T1000 (cell line): ENCODE results near the gene LRRC56.

Experiments
- DNase-seq: peaks from one replicate; lab custom pipeline; 2025; ENCODE audit warnings: mixed read lengths; lab: John Stamatoyannopoulos, UW

The LRRC56 gene, protein sequence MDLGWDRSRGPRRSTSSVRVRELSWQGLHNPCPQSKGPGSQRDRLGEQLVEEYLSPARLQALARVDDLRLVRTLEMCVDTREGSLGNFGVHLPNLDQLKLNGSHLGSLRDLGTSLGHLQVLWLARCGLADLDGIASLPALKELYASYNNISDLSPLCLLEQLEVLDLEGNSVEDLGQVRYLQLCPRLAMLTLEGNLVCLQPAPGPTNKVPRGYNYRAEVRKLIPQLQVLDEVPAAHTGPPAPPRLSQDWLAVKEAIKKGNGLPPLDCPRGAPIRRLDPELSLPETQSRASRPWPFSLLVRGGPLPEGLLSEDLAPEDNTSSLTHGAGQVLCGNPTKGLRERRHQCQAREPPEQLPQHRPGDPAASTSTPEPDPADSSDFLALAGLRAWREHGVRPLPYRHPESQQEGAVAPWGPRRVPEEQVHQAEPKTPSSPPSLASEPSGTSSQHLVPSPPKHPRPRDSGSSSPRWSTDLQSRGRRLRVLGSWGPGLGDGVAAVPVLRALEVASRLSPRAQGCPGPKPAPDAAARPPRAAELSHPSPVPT

GRCh38 chr11:536841-537621 is at the start of gene LRRC56:
Gene LRRC56, plus strand, starts transcription at chr11:537527. Its CDS starts 3,158 bp downstream, at chr11:540685.
- DNase-seq = peak; percentile 83

DNA sequence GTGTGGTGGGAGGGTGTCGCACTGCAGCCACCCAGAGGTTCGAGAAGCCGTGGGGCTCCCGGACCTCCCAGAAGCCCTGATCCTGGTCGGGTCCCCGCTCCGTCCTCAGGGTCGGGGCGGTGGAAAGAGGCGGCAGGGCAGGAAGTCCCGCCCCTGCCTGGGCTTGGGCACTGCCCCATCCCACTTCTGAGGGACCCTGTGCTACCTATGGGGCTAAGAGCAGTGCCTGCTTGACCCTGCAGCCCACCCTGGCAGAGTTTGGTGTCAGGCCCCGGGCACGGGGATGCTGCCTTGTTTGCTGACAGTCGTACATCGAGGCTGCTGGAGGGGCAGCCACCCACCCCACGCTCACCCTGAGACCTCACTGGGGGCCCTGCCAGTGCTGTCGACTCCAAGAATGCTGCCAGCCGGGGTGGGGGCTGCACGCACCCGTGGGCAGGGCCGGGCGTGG is 49.7 kb upstream of the LRRC56 start:
- DNase-seq = no peak

GRCh38 chr11:488062-488461 is 49.3 kb upstream of the LRRC56 start:
- no peak for DNase-seq

DNA sequence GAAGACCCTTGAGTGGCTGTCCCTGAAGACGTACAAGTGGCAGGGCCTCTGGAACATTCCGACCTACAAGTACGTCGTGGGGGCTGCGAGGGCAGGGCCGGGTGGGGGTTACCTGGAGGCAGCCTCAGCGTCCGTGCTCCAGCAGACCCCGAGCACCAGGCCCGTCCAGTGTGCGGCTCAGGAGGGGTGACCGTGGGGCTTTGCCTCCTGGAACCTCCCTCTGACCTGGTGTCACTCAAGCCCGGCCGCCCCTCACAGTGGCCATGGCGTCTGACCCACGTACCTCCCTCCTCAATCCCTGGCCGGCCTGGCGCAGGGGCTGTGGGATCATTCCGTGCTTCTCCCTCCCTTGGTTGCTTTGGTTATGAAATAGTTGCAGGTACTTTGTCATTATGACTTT is 48.7 kb upstream of the LRRC56 start:
- no peak for DNase-seq

- no peak for DNase-seq
These were observed 48.3 kb upstream of the LRRC56 start for GRCh38 chr11:488992-489391.

DNA sequence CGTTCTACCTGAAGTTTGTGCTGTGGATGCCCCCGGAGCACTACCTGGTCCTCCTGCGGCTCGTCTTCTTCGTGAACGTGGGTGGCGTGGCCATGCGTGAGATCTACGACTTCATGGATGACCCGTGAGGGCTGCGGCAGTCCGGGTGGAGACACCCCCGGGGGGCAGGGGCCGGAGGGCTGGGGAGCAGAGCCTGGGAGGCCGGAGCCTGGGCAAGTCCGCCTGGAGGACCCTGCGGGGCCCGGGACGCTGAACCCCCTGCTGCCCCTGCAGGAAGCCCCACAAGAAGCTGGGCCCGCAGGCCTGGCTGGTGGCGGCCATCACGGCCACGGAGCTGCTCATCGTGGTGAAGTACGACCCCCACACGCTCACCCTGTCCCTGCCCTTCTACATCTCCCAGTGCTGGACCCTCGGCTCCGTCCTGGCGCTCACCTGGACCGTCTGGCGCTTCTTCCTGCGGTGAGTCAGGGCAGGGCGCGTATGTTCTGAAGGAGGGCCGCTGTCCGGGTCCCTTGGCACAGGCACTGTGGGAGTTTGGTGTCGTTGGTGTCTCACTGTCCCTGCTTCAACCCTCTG is 47.6 kb upstream of the LRRC56 start:
- no peak for DNase-seq

DNA sequence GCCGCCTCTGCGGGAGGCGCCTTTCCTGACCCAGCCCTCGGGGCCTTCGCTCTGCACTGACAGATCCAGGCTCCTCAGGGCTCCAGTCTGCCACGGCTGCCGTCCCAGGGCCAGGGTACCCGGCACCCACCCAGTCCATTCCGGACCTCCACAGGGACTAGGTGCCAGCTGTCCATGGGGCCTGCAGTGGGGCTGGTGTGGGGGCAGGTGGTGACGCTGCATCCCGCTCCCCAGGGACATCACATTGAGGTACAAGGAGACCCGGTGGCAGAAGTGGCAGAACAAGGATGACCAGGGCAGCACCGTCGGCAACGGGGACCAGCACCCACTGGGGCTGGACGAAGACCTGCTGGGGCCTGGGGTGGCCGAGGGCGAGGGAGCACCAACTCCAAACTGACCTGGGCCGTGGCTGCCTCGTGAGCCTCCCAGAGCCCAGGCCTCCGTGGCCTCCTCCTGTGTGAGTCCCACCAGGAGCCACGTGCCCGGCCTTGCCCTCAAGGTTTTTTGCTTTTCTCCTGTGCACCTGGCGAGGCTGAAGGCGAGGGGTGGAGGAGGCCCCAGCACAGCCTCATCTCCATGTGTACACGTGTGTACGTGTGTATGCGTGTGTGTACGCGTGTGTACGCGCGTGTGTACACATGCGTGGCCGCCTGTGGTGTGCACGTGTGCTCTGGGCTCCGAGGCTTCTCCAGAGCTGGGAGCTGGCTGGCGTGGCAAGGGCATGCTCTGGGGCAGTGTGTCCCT is 47.0 kb upstream of the LRRC56 start:
- no peak for DNase-seq

DNA sequence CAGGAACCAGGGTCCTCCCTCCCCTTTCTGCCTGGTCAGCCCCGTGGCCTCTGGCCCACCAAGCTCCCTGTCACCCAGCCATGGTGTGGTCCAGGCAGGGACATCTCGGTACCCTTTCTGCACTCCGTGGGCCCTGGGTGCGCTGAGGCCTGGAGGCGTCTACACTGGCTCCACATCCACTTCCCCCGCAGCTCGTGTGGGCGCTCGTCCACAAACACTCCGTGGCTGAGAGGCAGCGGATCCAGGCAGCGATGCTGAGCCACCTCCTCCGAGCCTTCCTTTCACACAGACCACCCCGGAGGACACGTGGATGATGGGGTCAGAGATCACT is 46.4 kb upstream of the LRRC56 start:
- no peak for DNase-seq

- DNase-seq = no peak
These were observed 46.0 kb upstream of the LRRC56 start for GRCh38 chr11:491358-491757.

GRCh38 chr11:492427-493226 is 44.7 kb upstream of the LRRC56 start:
- DNase-seq = no peak

DNA sequence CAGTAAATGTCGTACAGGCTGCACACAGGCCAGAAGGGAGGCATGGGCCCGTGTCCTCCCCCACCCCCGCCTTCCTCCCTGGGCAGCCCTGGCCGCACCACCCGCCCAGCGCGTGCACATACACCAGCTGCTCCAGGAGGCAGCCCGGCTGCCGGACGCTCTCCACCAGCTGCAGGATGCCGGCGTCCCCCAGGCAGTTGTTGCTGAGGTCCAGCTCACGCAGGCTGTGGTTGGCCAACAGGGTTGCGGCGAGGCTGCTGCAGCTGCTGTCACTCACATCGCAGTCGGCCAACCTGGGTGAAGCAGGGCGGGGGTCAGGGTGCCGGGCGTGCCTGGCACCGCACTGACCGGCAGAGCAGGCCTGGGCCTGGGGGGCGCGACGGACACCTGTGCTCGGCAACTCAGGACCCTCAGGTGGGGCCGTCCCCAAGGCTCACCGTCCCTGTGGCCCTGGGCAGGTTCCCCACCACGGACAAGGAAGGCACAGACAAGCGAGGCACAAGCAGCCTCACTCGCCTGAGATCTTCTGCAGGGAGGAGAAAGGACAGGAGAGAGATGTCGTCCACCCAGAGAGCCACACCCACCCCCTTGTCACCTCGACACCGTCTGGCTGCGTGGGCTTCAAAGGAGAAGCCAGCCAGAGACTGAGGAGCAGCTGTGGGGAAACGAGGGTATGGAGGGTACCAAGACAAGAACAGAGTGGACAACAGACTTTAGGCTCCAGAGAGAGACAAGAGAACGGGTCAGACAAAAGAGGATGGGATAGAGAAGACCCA is 42.4 kb upstream of the LRRC56 start:
- DNase-seq = no peak

GRCh38 chr11:495537-495931 is 41.8 kb upstream of the LRRC56 start:
- no peak for DNase-seq

DNA sequence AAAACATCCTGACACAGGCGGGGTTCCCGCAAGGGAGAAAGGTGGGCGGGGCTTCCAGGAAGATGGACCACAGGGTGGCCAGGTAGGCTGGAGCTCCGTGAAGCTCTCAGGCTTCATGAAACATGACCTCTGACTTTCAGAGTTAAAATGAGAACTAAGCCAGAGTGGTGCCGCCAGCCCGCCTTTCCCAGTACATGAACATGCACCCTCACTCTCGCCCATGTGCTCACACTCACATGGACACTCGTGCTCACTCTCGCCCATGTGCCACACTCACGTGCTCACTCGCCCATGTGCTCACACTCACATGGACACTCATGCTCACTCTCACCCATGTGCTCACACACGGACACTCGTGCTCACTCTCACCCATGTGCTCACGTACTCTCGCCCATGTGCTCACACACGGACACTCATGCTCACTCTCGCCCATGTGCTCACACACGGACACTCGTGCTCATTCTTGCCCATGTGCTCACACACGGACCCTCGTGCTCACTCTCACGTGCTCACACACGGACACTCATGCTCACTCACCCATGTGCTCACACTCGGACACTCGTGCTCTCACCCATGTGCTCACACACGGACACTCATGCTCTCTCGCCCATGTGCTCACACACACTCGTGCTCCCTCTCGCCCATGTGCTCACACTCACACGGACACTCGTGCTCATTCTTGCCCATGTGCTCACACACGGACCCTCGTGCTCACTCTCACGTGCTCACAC is 40.3 kb upstream of the LRRC56 start:
- DNase-seq = no peak

GRCh38 chr11:497565-498296 is 39.6 kb upstream of the LRRC56 start:
- DNase-seq = no peak

DNA sequence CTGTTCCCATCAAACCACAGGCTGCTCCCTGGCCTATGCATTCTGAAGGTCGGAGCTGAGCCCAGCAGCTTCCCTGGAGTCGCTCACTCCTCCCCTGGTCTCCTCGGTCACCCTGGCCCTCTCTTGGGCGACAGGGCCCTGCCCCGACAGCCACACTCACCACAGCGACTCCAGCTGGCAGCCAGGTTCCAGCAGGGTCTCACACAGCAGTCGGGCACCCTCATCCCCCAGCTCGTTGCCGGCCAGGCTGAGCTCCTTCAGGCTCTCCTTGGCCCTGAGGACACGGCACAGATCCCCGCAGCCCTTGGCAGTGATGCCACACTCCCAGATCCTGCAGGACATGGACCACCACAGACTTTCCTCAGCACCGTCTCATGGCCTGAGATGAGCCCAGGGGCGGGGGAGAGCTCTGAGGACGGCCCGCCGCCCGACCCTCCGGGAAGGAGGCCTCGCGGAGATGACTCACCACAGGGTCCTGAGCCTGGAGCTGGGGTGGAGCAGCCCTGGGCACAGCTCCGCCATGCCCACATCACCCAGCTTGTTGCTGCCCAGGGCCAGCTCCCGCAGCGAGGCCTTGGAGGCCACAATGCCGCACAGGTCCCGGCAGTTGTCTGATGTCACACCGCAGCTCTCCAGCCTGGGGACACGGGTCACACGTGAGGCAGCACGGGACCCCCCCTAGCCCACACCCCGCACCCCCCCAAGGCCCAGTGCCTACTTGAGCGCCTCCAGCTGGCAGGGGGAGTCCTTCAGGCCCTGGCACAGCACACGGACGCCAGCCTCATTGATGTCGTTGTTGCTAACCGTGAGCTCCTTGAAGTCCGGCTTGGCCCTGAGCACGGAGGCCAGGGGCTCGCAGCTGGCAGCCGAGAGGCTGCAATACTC is 38.8 kb upstream of the LRRC56 start:
- DNase-seq = no peak

DNA sequence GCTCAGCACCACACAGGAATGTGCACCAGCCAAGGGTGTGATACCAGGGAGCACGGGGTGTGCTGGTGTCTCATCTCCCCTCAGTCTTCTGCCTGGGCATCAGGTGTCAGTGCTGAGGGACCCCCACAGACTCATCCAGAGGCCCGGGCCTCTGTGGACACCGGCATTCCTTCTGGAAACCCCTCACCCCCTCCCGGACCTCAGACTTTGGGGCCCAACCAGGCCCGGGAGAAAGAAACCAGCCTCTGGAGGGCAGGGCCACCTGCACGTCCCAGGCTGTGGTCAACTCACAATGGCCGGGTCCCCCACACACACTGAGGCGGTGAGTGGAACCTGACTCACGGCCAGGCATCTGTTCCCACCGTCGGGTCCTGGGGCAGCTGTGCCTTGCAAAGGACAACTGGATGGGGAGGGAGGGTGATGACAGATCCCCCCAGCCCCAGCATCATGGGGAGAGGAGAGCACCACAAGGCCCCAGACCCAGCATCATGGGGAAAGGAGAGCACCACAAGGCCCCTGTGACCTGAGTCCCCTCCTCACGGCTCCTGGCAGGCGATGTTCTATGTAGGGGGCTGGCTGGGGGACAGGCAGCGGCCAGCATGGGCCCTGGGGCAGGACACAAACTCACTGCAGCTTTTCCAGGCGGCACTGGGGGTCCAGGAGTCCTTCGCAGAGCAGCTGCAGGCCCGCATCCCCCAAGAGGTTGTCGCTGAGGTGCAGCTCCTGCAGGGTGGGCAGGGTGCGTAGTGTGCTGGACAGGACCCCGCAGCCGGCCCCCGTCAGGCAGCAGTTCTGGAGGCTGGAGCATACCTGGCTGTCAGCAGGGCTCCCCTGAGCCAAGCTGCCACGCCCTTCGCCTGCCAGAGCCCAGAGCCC is 37.9 kb upstream of the LRRC56 start:
- no peak for DNase-seq
